GM06990 (cell line): ENCODE measurements around the gene SEMA5B.

Source experiments
- DNase-seq: peaks from one replicate; pipeline ENCODE4 v3.0.0-alpha.2; 2011; ENCODE audit not compliant: insufficient read length; ENCODE audit errors: extremely low read depth
- H3K27me3 ChIP-seq: replicated peaks from 2 replicates; pipeline ENCODE4 v1.6.0; 2011; ENCODE audit warnings: low read length; ENCODE audit not compliant: control insufficient read depth, insufficient read depth
- H3K36me3 ChIP-seq: 2 replicates; pipeline ENCODE4 v1.5.1; 2011; ENCODE audit warnings: low read length; ENCODE audit not compliant: control insufficient read depth, insufficient read depth
- H3K4me3 ChIP-seq: replicated peaks from 2 replicates; pipeline ENCODE4 v1.5.1; 2011; ENCODE audit warnings: low read depth, mild to moderate bottlenecking, control low read depth, low read length
- TF ChIP-seq, protein P1 (sequence below): IDR thresholded peaks from 2 replicates; pipeline ENCODE4 v1.5.1; 2011; ENCODE audit warnings: low read length, control low read depth, mild to moderate bottlenecking, inconsistent platforms; ENCODE audit not compliant: insufficient read depth, poor library complexity, severe bottlenecking

Gene SEMA5B

GRCh38 chr3:122893754-122894668 is 133.6 kb downstream of the SEMA5B start:
- TF ChIP-seq, protein P1, sequence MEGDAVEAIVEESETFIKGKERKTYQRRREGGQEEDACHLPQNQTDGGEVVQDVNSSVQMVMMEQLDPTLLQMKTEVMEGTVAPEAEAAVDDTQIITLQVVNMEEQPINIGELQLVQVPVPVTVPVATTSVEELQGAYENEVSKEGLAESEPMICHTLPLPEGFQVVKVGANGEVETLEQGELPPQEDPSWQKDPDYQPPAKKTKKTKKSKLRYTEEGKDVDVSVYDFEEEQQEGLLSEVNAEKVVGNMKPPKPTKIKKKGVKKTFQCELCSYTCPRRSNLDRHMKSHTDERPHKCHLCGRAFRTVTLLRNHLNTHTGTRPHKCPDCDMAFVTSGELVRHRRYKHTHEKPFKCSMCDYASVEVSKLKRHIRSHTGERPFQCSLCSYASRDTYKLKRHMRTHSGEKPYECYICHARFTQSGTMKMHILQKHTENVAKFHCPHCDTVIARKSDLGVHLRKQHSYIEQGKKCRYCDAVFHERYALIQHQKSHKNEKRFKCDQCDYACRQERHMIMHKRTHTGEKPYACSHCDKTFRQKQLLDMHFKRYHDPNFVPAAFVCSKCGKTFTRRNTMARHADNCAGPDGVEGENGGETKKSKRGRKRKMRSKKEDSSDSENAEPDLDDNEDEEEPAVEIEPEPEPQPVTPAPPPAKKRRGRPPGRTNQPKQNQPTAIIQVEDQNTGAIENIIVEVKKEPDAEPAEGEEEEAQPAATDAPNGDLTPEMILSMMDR, result no peak
- Histone ChIP-seq H3K4me3 (no peak overlapping the region), H3K27me3 (no peaks in the 10 kb centered on the region), H3K36me3 (no peaks in the 10 kb centered on the region)
- DNase-seq, result no peak

DNA sequence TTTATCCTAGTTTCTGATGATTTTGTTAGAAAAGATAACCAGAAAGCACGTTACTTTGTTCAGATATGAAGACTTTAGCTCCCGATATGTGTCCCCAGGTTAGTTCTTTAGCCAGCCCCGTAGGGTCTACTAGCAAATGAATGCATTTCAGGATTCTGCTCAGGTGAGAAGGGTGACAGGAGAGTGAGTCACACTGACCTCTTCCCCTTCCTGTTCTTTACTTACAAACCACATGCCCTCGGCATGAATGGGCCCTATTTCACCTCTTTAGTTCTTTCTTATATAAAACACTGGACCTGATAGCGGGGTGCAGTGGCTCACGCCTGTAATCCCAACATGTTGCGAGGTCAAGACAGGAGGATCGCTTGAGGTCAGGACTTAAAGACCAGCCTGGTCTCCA is 134.3 kb downstream of the SEMA5B start:
- TF ChIP-seq, protein P1, result no peak
- H3K36me3 ChIP-seq, result no peaks in the 10 kb centered on the region
- H3K4me3 ChIP-seq, result no peak overlapping the region
- no peaks in the 10 kb centered on the region for H3K27me3 ChIP-seq
- DNase-seq, result no peak

DNA sequence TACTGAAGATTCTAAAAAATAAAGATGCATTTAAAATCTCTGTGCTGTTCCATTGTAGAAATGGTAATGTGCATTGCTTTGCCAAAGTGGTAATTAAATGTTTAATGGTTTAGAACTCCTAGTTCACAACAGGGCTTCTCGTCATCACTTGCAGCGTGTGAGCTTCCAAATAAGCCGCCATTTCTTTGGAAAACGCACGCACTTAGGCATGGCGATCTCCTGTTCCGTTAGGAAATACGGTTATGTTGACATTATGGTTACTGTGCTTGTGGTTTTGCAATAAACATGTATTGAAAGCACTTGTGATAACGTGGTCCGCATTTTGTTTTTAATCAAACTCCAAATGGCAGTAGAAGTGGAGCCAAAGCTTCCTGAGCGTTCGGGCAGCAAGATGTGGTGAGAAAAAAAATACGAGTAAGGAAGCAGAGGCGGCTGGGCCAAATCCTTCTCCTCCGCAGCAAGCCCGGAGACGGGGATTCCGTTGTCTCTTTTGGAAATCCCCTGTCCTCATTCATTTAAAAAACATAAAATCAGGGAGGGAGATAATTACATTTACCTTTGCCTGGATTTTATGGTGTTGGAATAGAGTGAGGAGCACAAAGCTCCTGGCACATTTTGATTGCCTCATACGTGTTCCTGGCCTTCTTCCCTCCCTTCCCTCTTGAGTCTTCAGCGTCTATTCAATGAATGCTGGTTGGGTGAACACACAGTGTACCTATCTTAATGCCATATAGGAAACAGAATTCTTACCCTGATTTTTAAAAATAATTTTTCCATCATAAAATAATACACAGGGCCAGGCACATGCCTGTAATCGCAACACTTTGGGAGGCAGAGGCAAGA is 135.2 kb downstream of the SEMA5B start:
- DNase-seq, result no peak
- TF ChIP-seq, protein P1, result no peak
- H3K4me3 ChIP-seq, result no peak overlapping the region
- no peaks in the 10 kb centered on the region for H3K27me3 ChIP-seq
- no peaks in the 10 kb centered on the region for H3K36me3 ChIP-seq

GRCh38 chr3:122890720-122891220 is 136.8 kb downstream of the SEMA5B start:
- DNase-seq, result no peak
- Histone ChIP-seq H3K36me3 (no peaks in the 10 kb centered on the region), H3K4me3 (no peak overlapping the region), H3K27me3 (no peaks in the 10 kb centered on the region)
- TF ChIP-seq, protein P1, result no peak

- TF ChIP-seq, protein P1, result no peak
- peak; percentile 32 for DNase-seq
- Histone ChIP-seq H3K36me3 (no peaks in the 10 kb centered on the region), H3K27me3 (no peaks in the 10 kb centered on the region), H3K4me3 (no peak overlapping the region)
Observed at GRCh38 chr3:122890077-122890719, 137.4 kb downstream of the SEMA5B start.
